Stimulated activated CD4-positive, alpha-beta T cell treated with anti-CD3 and anti-CD28 coated beads, Interleukin-1b, Interleukin-23, amount 100 ng/mL, for 24 hours (primary cell): ENCODE measurements around the gene UBE2O.

Experiments used
- DNase-seq, 4 experiments: peaks; one replicate each; pipeline ENCODE4 v3.0.0-alpha.2; 2020; ENCODE audit warnings: low read depth in 4 of 4, low spot score in 1 of 4

UBE2O gene

GRCh38 chr17:76441686-76442340 lies 11.1 kb downstream of the UBE2O start:
- no peak for DNase-seq

GRCh38 chr17:76440751-76441362 lies 12.1 kb downstream of the UBE2O start:
- no peak for DNase-seq

GRCh38 chr17:76439314-76439928 lies 13.5 kb downstream of the UBE2O start:
- DNase-seq = no peak

- DNase-seq = no peak
These were observed 14.0 kb downstream of the UBE2O start for GRCh38 chr17:76438906-76439305.

GRCh38 chr17:76437467-76438402 lies 15.2 kb downstream of the UBE2O start:
- no peak for DNase-seq

- DNase-seq = no peak
These were observed 17.2 kb downstream of the UBE2O start for GRCh38 chr17:76435751-76436150.

GRCh38 chr17:76434870-76435269 lies 18.1 kb downstream of the UBE2O start:
- no peak for DNase-seq

- no peak for DNase-seq
These were observed 19.3 kb downstream of the UBE2O start for GRCh38 chr17:76433693-76434092.

- DNase-seq = no peak
These were observed 20.1 kb downstream of the UBE2O start for GRCh38 chr17:76432712-76433336.

- DNase-seq = no peak
These were observed 20.9 kb downstream of the UBE2O start for GRCh38 chr17:76432004-76432403.

- DNase-seq = no peak
These were observed 21.4 kb downstream of the UBE2O start for GRCh38 chr17:76431509-76431908.

- DNase-seq = no peak
These were observed 24.4 kb downstream of the UBE2O start for GRCh38 chr17:76428511-76428910.

GRCh38 chr17:76427501-76428231 lies 25.3 kb downstream of the UBE2O start:
- DNase-seq = no peak

- no peak for DNase-seq
These were observed 26.1 kb downstream of the UBE2O start for GRCh38 chr17:76426853-76427252.

- DNase-seq = no peak
These were observed 30.1 kb downstream of the UBE2O start for GRCh38 chr17:76422860-76423259.

- no peak for DNase-seq
These were observed 30.5 kb downstream of the UBE2O start for GRCh38 chr17:76422406-76422805.

GRCh38 chr17:76421044-76421407 lies 31.9 kb downstream of the UBE2O start:
- DNase-seq = no peak

GRCh38 chr17:76420356-76421043 lies 32.5 kb downstream of the UBE2O start:
- DNase-seq = no peak

- no peak for DNase-seq
These were observed 33.2 kb downstream of the UBE2O start for GRCh38 chr17:76419576-76420260.
